Activated effector memory CD4-positive, alpha-beta T cell treated with Interleukin-2 at 50 U/mL for 16 hours (primary cell): ENCODE data around the gene NOG.

Experiments
- DNase-seq: peaks from one replicate; pipeline ENCODE4 v3.0.0-alpha.2; 2020

Gene NOG

DNA sequence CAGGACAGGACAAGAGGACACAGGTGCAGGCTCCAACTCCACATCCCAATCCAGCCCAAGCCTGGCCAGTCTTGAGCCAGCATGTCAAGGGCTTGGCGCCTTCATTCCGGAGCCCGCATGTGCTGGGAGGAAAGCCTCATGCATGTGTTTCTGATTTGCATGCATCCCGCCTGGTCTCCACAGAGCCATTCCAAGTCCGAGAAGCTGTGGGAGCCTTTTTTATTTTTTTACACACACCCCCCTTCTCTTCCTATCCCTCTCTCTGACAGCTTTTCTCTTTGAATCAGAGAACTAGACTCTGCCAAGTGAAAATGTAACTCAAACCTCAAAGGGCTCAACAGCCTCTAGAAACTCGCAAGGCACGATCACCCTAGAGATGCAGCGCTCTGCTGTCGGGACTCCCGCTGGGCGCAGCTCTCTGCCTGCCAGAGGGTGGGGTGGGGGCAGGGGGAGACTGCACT is 45.1 kb downstream of the NOG start:
- no peak for DNase-seq

DNA sequence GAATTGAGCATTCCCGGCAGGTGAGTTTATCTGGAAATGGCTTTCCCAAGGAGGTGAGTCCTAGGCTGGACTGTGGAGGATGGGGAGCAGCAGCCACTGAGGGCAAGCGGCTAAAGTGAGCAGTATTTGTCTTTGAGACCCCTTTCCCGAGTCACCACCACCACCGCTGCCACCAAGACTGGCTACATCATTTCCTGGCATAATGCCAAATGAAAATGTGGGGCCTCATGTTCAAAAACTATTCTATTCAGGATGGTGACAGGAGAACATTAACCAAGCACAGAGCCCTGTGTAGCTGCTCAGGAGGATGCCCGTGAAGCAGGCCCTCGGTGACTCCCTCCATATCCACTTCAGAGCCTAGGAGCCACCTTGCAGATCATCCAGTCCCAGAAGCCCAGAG is 46.0 kb downstream of the NOG start:
- no peak for DNase-seq

DNA sequence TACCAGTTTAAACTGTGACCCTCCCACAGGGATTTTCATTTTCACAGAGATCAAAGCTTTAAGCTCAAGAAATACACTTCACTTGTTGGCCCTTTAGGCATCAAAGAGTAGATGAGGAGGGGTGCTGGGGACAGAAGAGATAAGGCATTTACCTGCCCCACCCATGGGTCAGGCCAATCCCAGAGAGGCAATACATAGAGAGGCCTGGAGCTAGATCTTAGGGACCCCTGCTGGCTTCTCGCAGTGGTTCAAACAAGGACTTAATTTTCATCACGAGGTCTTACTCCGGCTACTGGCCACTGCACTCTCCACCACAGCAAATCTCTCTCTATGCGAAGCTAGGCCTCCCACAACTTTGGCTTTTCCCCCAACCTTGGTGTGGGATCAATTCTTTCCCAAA is 46.6 kb downstream of the NOG start:
- DNase-seq: no peak

- no peak for DNase-seq
Measured at GRCh38 chr17:56641373-56641772, 47.9 kb downstream of the NOG start.

GRCh38 chr17:56641894-56642293 is 48.4 kb downstream of the NOG start:
- DNase-seq: no peak

GRCh38 chr17:56642424-56642823 is 48.9 kb downstream of the NOG start:
- no peak for DNase-seq
